GM20431 (cell line): ENCODE results near the gene LYST.

Experiments
- in situ Hi-C: fragments of 300-500 bp; cut with MseI, MboI; formaldehyde crosslinking; loops from one replicate; pipeline ENCODE4 v1.15.0; 2020; ENCODE audit warnings: low sequenced_read_pairs; ENCODE audit not compliant: unreplicated experiment

The LYST gene

GRCh38 chr1:235887676-235888075 is 21.0 kb upstream of the LYST start:
- in situ Hi-C loops: no loop called here

GRCh38 chr1:235885655-235886262 is 19.1 kb upstream of the LYST start:
- in situ Hi-C loops: no loop called here

- in situ Hi-C loops: no loop called here
Measured at GRCh38 chr1:235883261-235883927, 16.7 kb upstream of the LYST start.

GRCh38 chr1:235882816-235883215 is 16.1 kb upstream of the LYST start:
- in situ Hi-C loops: no loop called here

GRCh38 chr1:235881930-235882700 is 15.4 kb upstream of the LYST start:
- in situ Hi-C loops: no loop called here

- in situ Hi-C loops: no loop called here
Measured at GRCh38 chr1:235878082-235878811, 11.5 kb upstream of the LYST start.

- in situ Hi-C loops: no loop called here
Measured at GRCh38 chr1:235876402-235876841, 9.7 kb upstream of the LYST start.

- in situ Hi-C loops: no loop called here
Measured at GRCh38 chr1:235875036-235875597, 8.4 kb upstream of the LYST start.

- in situ Hi-C loops: no loop called here
Measured at GRCh38 chr1:235874261-235874660, 7.6 kb upstream of the LYST start.

GRCh38 chr1:235873571-235873970 is 6.9 kb upstream of the LYST start:
- in situ Hi-C loops: no loop called here

- in situ Hi-C loops: no loop called here
Measured at GRCh38 chr1:235873045-235873444, 6.3 kb upstream of the LYST start.

- in situ Hi-C loops: no loop called here
Measured at GRCh38 chr1:235872270-235872669, 5.6 kb upstream of the LYST start.

GRCh38 chr1:235867903-235868469 is 1.3 kb upstream of the LYST start:
- in situ Hi-C loops: no loop called here

GRCh38 chr1:235866913-235867845 is 473 bp upstream of the LYST start:
- in situ Hi-C loops: no loop called here

- in situ Hi-C loops: no loop called here
Measured at GRCh38 chr1:235865565-235866204, 1.0 kb downstream of the LYST start.

GRCh38 chr1:235864931-235865525 is 1.7 kb downstream of the LYST start:
- in situ Hi-C loops: no loop called here

GRCh38 chr1:235864469-235864868 is 2.2 kb downstream of the LYST start:
- in situ Hi-C loops: no loop called here

GRCh38 chr1:235863699-235864093 is 3.0 kb downstream of the LYST start:
- in situ Hi-C loops: no loop called here
